GM12878 (cell line): ENCODE data around the gene TNRC6C. TPM values are rescaled to one million over a fixed set of nuclear protein-coding genes. Genes with fewer than 3 reads are reported as not detected.

ENCODE experiments used
- ATAC-seq: fragments of 200-7000 bp; cut with Tn5 transposase; 3 replicates; pipeline ENCODE4 v1.9.1; 2020; ENCODE audit warnings: mild to moderate bottlenecking, moderate library complexity
- BruUV-seq: library from RNA; stranded (reverse); fragments of 400-500 nt; replicated peaks from 2 replicates; lab custom pipeline; 2021; lab: Mats Ljungman, UMichigan
- CTCF ChIA-PET: fragments of 300-600 bp; sonication (Branson Sonifier 250); formaldehyde crosslinking; extraction: SDS; loops from one replicate; lab custom pipeline; 2021; ENCODE audit warnings: inconsistent platforms; lab: Yijun Ruan, JAX
- POLR2A ChIA-PET: fragments of 350-600 bp; formaldehyde crosslinking; extraction: SDS; loops from one replicate; lab custom pipeline; 2021; ENCODE audit warnings: inconsistent platforms; lab: Charles Lee
- RAD21 ChIA-PET: fragments of 300-600 bp; sonication (Branson Sonifier 250); formaldehyde crosslinking; loops from one replicate; lab custom pipeline; 2023; ENCODE audit warnings: antibody characterized with exemption; ENCODE audit not compliant: unreplicated experiment; lab: Charles Lee
- SMC1A ChIA-PET: fragments of 300-600 bp; sonication (Branson Sonifier 250); formaldehyde crosslinking; loops from one replicate; lab custom pipeline; 2023; ENCODE audit not compliant: unreplicated experiment, uncharacterized antibody; lab: Charles Lee
- DNase-seq: peaks from one replicate; pipeline ENCODE4 v3.0.0-alpha.2; 2011; ENCODE audit warnings: low read depth, low spot score
- FAIRE-seq: peaks from 3 replicates; lab custom pipeline; 2011; peaks lifted over from hg19 to GRCh38; lab: Jason Lieb, UNC
- H2AFZ ChIP-seq: 2 replicates; pipeline ENCODE4 v1.6.0; 2011; ENCODE audit warnings: low read depth, low read length, control low read depth; ENCODE audit not compliant: control insufficient read depth
- H3K27ac ChIP-seq: 2 replicates; pipeline ENCODE4 v1.5.1; 2011; ENCODE audit warnings: control low read depth; ENCODE audit not compliant: control insufficient read depth, insufficient read depth
- H3K27me3 ChIP-seq, 2 experiments: replicated peaks in 1 of 2; 2 replicates each; pipeline versions ENCODE4 v1.6.0 to v1.6.1; 2011; ENCODE audit warnings: low read length in 1 of 2; ENCODE audit not compliant: control insufficient read depth in 2 of 2, insufficient read depth in 2 of 2
- H3K36me3 ChIP-seq, 2 experiments: 2 replicates each; pipeline ENCODE4 v1.5.1; 2011; ENCODE audit warnings: low read length in 1 of 2; ENCODE audit not compliant: control insufficient read depth in 2 of 2, insufficient read depth in 2 of 2
- H3K4me1 ChIP-seq: 2 replicates; pipeline ENCODE4 v1.6.1; 2011; ENCODE audit warnings: mild to moderate bottlenecking, low read length, moderate library complexity, mixed read lengths; ENCODE audit not compliant: control insufficient read depth, insufficient read depth
- H3K4me2 ChIP-seq: 2 replicates; pipeline ENCODE4 v1.6.0; 2011; ENCODE audit warnings: control low read depth; ENCODE audit not compliant: control insufficient read depth, insufficient read depth
- H3K4me3 ChIP-seq: fragments of 200-600 bp; sonication (generic); 2 replicates; pipeline ENCODE4 v1.5.1; 2016
- H3K79me2 ChIP-seq: 2 replicates; pipeline ENCODE4 v1.6.0; 2011; ENCODE audit warnings: low read length; ENCODE audit not compliant: control insufficient read depth, insufficient read depth
- H3K9ac ChIP-seq: 2 replicates; pipeline ENCODE4 v1.8.0; 2011; ENCODE audit warnings: low read length, control low read depth, mixed read lengths; ENCODE audit not compliant: control insufficient read depth, insufficient read depth
- H3K9me3 ChIP-seq: replicated peaks from 3 replicates; pipeline ENCODE4 v1.5.1; 2011; ENCODE audit warnings: mild to moderate bottlenecking, low read length; ENCODE audit not compliant: control insufficient read depth, insufficient read depth
- H4K20me1 ChIP-seq: 2 replicates; pipeline ENCODE4 v1.6.0; 2011; ENCODE audit not compliant: control insufficient read depth, insufficient read depth
- BACH1 ChIP-seq: fragments of 450-650 bp; IDR thresholded peaks from 2 replicates; pipeline ENCODE4 v1.6.1; 2017; ENCODE audit warnings: mild to moderate bottlenecking, borderline replicate concordance
- BHLHE40 ChIP-seq, 2 experiments: fragments of 450-650 bp in 1 of 2; IDR thresholded peaks; 2 replicates each; pipeline ENCODE4 v1.6.1; 2011 to 2017; ENCODE audit warnings: low read depth in 2 of 2, borderline replicate concordance in 1 of 2, improper control_type of control experiment in 1 of 2, low read length in 1 of 2, mild to moderate bottlenecking in 1 of 2
- BMI1 ChIP-seq: fragments of 450-650 bp; IDR thresholded peaks from 2 replicates; pipeline ENCODE4 v1.6.1; 2016; ENCODE audit warnings: mild to moderate bottlenecking, moderate library complexity, borderline replicate concordance
- HCFC1 ChIP-seq: fragments of 150-350 bp; IDR thresholded peaks from 2 replicates; pipeline ENCODE4 v1.6.1; 2014; ENCODE audit warnings: low read length
- MAX ChIP-seq: IDR thresholded peaks from 2 replicates; pipeline ENCODE4 v1.6.1; 2012; ENCODE audit warnings: low read depth, low read length, improper control_type of control experiment
- MEF2B ChIP-seq: fragments of 450-650 bp; IDR thresholded peaks from 2 replicates; pipeline ENCODE4 v1.6.1; 2018; ENCODE audit warnings: mild to moderate bottlenecking, moderate library complexity; ENCODE audit not compliant: partially characterized antibody, poor library complexity, severe bottlenecking
- MTA3 ChIP-seq: IDR thresholded peaks from 2 replicates; pipeline ENCODE4 v1.6.1; 2012; ENCODE audit warnings: low read length, inconsistent platforms, borderline replicate concordance
- PAX5 ChIP-seq: IDR thresholded peaks from 2 replicates; pipeline ENCODE4 v1.6.1; 2011; ENCODE audit warnings: low read depth, low read length, borderline replicate concordance
- SMAD1 ChIP-seq: fragments of 450-650 bp; IDR thresholded peaks from 2 replicates; pipeline ENCODE4 v1.6.1; 2018; ENCODE audit warnings: mild to moderate bottlenecking, low read depth; ENCODE audit not compliant: partially characterized antibody
- ZBED1 ChIP-seq: IDR thresholded peaks from 2 replicates; pipeline ENCODE4 v1.6.1; 2016; ENCODE audit warnings: borderline replicate concordance
- WGBS: methylation state at CpG from one replicate; pipeline ENCODE4 v1.1.6; 2016; ENCODE audit warnings: low lambda C conversion rate; ENCODE audit not compliant: insufficient replicate concordance, insufficient coverage; ENCODE audit errors: missing lambda C conversion rate; 5-methylcytosine and 5-hydroxymethylcytosine counted together
- in situ Hi-C: fragments of 300-500 bp; cut with MboI; formaldehyde crosslinking; loops from 9 replicates; pipeline ENCODE4 v1.14.3; 2018; ENCODE audit warnings: mixed read lengths
- intact Hi-C: fragments of 100-400 bp; cut with micrococcal nuclease; formaldehyde crosslinking; loops from one replicate; pipeline ENCODE4 v1.14.2; 2022; ENCODE audit not compliant: unreplicated experiment
- polyA plus RNA-seq, 11 experiments: library from polyadenylated mRNA; depleted of rRNA in 4 of 11; unstranded in 6 of 11; stranded (reverse) in 5 of 11; fragments of >200 nt; fragmentation: Nextera tagmentation in 4 of 11; fragmentation: Illumina TruSeq in 1 of 11; extraction: Ambion mirVana in 4 of 11; extraction: Trizol in 1 of 11; gene quantifications; 1 replicate in 1 of 11; 2 replicates in 10 of 11; pipeline versions ENCODE4 v1.2.1 to v1.2.3, GENCODE V29; 2011 to 2016; ENCODE audit warnings: inconsistent platforms in 2 of 11, missing spikeins in 2 of 11, low read depth in 1 of 11
- total RNA-seq, 4 experiments: library from RNA; depleted of rRNA in 3 of 4; stranded (reverse); fragments of >200 nt in 3 of 4; fragmentation: Illumina TruSeq in 1 of 4; extraction: Trizol in 1 of 4; gene quantifications; 2 replicates each; pipeline versions ENCODE4 v1.2.1 to v1.2.3, GENCODE V29; 2013 to 2021
- TF ChIP-seq, protein P1 (sequence below): IDR thresholded peaks from 2 replicates; pipeline ENCODE4 v1.6.1; 2011; ENCODE audit warnings: mild to moderate bottlenecking, low read depth, low read length, moderate library complexity; ENCODE audit not compliant: insufficient replicate concordance
- TF ChIP-seq, protein P2 (sequence below): fragments of 450-650 bp; IDR thresholded peaks from 2 replicates; pipeline ENCODE4 v1.6.1; 2017; ENCODE audit warnings: low read depth, mild to moderate bottlenecking, moderate library complexity

The TNRC6C gene
- total and polyA plus RNA-seq, 10 of the 15 experiments (the other 5 are each of a cell fraction or from before 2014, with no cell fraction given) = 0.40 to 6.1 (median 0.96) TPM

DNA sequence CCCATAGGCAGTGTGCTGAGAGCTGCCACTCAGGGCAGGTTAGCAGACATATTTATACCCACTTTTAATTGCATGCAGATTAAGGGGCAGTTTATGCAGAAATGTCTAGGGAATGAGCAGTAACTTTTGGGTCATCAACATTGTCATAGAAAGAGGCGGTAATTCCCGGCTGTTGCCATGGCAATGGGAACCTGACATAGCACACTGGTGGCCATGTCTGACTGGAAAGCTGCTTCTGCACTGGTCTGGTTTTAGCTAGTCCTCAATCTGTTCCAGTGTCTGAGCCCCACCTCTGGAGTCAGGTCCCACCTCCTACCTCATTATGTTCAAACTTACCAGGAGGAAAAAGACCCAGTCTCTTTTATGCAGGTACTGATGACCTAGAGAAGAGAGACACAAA lies 31.5 kb upstream of the TNRC6C start:
- H3K27ac ChIP-seq = no peak overlapping the region
- no peak for TF ChIP-seq MEF2B
- in situ Hi-C loops (no loop called here), intact Hi-C loops (no loop called here)
- BruUV-seq = no TSS peak
- ChIA-PET CTCF (no interaction called here), SMC1A (interaction anchor here (0.7 to 1.0 kb wide), 2 partner anchors 10 to 31 kb away, joined by 3 read pairs; no protein-coding TSS in a partner anchor), RAD21 (no interaction called here), POLR2A (no interaction called here)
- H3K4me1 ChIP-seq = no peaks in the 10 kb centered on the region
- H3K27me3 ChIP-seq = peaks cover 0 to 4% of the 10 kb centered on the region in 2 experiments; a peak in 2 of 4 replicates
- no peaks in the 10 kb centered on the region for H4K20me1 ChIP-seq
- H3K4me3 ChIP-seq = no peak overlapping the region
- DNase-seq = no peak
- no peak overlapping the region for H3K4me2 ChIP-seq
- no peak overlapping the region for H2AFZ ChIP-seq
- ATAC-seq = no peak
- no peak overlapping the region for H3K9ac ChIP-seq
- no peaks in the 10 kb centered on the region for H3K79me2 ChIP-seq
- no peak for FAIRE-seq
- no peaks in the 10 kb centered on the region for H3K36me3 ChIP-seq
- H3K9me3 ChIP-seq = no peaks in the 10 kb centered on the region
- WGBS = 74% methylated on average over 2 of the region's 2 CpGs

DNA sequence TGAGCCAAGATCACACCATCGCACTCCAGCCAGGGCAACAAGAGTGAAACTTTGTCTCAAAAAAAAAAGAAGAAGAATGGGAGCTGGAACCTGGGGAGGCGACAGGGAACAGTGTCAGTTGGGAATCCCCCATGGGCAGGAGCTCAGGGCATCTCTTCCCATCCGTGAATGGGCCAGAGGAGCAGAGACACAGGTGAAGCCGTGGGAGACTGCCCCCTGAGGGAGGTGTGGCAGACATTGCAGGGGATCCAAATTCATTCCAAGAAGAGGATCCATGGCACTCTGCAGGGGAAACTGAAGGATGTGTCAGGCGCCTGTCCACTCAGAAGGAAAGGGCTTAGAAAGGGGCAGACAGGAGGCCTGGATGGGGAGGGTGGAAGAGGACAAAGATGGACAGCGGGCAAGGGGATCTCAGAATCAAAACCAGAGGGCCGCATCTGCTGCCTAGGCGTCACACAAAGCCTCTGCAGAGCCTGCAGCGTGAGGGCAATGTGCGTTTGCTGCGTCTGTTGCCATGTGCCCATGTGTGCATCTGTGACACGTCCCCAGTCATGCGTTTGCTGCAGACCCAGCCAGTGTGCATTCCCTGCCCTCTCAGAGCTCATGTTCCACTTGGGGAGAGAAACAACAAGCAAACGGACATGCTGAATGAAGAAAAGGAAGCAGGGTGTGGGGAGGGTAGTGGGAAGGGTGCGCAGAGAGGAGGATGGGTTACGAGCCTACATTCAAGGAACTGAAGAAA lies 30.6 kb upstream of the TNRC6C start:
- intact Hi-C loops = no loop called here
- RAD21 ChIA-PET = no interaction called here
- no peaks in the 10 kb centered on the region for H4K20me1 ChIP-seq
- no peak overlapping the region for H3K27ac ChIP-seq
- H2AFZ ChIP-seq = no peak overlapping the region
- CTCF ChIA-PET = no interaction called here
- FAIRE-seq (no peak), ATAC-seq (no peak), DNase-seq (no peak)
- in situ Hi-C loops = no loop called here
- BruUV-seq = no TSS peak
- SMC1A ChIA-PET = interaction anchor here (1.3 kb wide), 1 partner anchor 47 kb away, joined by 3 read pairs; no protein-coding TSS in a partner anchor
- H3K4me2 ChIP-seq = no peak overlapping the region
- POLR2A ChIA-PET = interaction anchor here (0.7 kb wide), 1 partner anchor 787 kb away, joined by 3 read pairs; the partner anchor contains the start of gene SEC14L1
- no peaks in the 10 kb centered on the region for H3K4me1 ChIP-seq
- H3K79me2 ChIP-seq = no peaks in the 10 kb centered on the region
- TF ChIP-seq PAX5 (no peak), MTA3 (no peak), BHLHE40 (IDR thresholded peaks at IDR 0.05; ENCODE audit: borderline replicate concordance in 1 of 2, low read depth in 2 of 2, low read length in 1 of 2) (no peak), BMI1 (no peak), SMAD1 (no peak), MAX (no peak), BACH1 (no peak), HCFC1 (no peak), ZBED1 (no peak)
- TF ChIP-seq, protein P1, sequence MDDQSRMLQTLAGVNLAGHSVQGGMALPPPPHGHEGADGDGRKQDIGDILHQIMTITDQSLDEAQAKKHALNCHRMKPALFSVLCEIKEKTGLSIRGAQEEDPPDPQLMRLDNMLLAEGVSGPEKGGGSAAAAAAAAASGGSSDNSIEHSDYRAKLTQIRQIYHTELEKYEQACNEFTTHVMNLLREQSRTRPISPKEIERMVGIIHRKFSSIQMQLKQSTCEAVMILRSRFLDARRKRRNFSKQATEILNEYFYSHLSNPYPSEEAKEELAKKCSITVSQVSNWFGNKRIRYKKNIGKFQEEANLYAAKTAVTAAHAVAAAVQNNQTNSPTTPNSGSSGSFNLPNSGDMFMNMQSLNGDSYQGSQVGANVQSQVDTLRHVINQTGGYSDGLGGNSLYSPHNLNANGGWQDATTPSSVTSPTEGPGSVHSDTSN = no peak
- TF ChIP-seq, protein P2, sequence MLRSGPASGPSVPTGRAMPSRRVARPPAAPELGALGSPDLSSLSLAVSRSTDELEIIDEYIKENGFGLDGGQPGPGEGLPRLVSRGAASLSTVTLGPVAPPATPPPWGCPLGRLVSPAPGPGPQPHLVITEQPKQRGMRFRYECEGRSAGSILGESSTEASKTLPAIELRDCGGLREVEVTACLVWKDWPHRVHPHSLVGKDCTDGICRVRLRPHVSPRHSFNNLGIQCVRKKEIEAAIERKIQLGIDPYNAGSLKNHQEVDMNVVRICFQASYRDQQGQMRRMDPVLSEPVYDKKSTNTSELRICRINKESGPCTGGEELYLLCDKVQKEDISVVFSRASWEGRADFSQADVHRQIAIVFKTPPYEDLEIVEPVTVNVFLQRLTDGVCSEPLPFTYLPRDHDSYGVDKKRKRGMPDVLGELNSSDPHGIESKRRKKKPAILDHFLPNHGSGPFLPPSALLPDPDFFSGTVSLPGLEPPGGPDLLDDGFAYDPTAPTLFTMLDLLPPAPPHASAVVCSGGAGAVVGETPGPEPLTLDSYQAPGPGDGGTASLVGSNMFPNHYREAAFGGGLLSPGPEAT = no peak
- H3K36me3 ChIP-seq = no peaks in the 10 kb centered on the region
- WGBS = 24% methylated on average over 16 of the region's 16 CpGs
- no peak overlapping the region for H3K9ac ChIP-seq
- peaks cover 0 to 4% of the 10 kb centered on the region in 2 experiments; a peak in 2 of 4 replicates for H3K27me3 ChIP-seq
- no peaks in the 10 kb centered on the region for H3K9me3 ChIP-seq
- H3K4me3 ChIP-seq = no peak overlapping the region
